Measurements from ENCODE around the gene CD276. TPM values are rescaled to one million over a fixed set of nuclear protein-coding genes. Genes with fewer than 3 reads are reported as not detected.
A peak's percentile ranks its signal among the peaks of the same experiment; 100 is the strongest.
"Not testable (repeated sequence)": the region's sequence is repeated elsewhere in the genome, so short reads cannot be mapped to it uniquely, and the experiment has no call there.

Gene CD276
- total RNA-seq, 1 donor from 2014 or later: 21.4 TPM

DNA sequence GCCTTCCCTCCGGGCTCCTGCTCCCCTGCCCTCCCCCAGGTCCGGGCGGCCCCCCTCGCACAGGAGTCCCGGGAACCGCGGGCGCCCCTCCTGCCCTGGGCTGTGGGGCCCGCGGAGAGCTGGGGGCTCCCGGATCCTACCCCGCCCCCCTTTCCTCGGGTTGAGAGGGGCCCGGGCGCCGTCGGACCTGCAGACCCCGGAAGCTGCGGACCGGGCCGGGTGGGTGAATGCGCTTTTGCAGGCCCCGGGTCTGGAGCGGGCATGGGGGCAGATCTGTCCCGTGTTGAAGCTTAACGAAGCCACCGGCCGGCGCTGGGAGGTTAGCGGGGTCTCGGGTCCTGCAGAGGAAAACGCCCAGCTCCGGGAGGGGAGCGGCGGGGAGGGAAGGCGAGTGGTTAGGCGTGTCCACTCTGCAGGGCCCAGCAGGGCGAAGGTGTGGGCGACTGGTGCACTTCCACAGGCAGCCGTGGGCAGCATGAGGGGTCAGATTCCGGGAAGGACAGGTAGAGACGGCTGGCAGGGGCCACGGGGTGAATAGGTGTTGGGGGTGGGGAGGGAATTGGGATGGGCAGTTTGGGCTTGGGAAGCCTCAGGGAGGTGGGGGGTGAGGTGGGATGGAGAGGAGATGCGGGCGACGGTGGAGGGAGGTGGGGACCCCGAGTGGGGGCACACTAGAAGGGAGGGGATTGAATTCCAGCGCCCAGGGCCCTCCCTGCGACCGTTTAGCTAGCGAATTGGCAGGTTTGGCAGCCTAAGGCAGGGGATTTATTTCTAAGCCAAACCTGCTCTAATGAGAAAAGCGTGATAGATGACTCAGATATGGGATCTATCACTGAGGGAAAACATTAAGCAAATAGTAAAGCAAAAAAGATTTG is 635 bp downstream of the CD276 start:
- peak; percentile 33 to 53 for DNase-seq (ENCODE audit: low read depth in 2 of 2)

DNA sequence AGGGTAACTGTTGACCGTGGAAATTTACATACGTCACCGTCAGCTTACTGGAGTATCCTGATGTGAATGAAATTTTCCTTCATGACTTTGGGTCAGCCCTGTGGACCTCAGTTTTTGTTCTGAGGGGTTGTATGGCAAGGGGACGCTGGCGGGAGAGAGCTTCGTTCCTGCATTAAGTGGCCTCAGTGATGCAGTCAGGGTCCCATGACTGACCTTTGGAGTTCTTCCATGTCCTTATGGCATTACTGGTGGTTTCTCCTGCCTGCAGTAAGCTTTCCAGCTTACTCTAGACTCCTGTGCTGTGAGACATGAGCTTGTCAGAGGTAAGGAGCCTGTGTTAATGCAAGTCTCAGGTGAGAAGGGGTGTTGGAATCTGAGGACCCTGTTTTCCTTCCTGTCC is 1.8 kb downstream of the CD276 start:
- DNase-seq (ENCODE audit: low read depth in 2 of 2): no peak

DNA sequence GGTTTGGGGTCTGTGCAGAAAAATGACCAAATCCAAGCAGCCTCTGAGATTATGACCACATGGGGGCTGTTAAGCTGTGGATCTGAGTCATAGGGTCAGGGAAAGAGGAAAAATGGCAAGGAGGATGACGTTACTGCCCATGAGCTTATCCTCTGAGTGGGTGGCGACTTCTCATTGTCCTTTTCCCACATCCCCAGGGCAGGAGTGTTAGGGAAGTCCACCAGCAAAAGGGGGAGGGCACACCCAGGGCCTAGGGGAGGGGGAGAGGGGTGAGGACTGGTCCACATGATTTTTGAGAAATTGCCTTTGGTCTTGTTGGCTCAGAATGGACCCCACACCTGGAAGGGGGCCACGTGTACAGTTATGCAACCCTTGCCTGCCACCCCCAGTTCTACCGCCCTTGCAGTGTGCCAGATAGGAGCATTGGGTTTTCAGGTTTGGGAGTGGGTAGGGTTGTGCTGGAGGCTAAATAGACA is 2.6 kb downstream of the CD276 start:
- DNase-seq (ENCODE audit: low read depth in 2 of 2): peak; percentile 23 to 92

DNA sequence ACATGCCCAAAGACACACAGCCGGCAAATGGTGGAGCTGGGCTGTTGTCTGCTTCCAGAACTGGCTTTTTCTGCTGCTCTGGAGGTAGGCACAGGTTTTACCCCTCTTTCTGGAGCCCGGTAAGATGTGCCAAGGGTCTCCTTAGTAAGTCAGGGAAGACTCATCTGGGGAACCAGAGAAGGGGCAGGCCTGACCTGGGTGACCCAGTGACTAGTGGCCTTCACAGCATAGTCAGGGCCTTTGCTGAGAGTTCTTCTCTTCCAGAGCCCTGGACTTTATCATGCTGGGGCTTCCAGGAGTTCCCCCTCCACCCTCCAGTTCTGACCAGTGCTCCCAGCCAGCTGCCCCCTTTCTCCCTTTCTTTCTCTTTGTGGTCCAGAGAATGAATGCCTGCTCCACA is 3.2 kb downstream of the CD276 start:
- no peak for DNase-seq (ENCODE audit: low read depth in 2 of 2)

DNA sequence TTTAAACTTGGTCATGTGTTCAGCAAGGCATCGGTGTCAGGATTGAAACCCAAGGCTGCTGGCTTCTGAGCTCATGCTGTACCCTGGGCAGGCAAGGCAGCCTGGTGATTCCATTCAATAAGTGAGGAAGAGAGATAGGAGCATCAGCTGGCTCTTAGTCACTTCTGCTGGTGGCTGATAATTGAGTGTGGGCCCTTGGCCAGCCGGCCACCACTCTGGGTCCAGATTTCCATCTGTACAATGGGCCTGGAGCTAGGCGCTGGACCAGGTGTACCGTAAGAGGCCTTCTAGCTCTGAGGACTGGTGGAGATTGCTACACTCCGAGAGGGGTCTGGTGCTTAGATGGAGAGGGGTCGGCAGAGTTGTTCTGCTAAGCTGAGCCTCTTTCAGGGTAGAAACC is 4.3 kb downstream of the CD276 start:
- peak; percentile 33 to 57 for DNase-seq (ENCODE audit: low read depth in 2 of 2)

DNA sequence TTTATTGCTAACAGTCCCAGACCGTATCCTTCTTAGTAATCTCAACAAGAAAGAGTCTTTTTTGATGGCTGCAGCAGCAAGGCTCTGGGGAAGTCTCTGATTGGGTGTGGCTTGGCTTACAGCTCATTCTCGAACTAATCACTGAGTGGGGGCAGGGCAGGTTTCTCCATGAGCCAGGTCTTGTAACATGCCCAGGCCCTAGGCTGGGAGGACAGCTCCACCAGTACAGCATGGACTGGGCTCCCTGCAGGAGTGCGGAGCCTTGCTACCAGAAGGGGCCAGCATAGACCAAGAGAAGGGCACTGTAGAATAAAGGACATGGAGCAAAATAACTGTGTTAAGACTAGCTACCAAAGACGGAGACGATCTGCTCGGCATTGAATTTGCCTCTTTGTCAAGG is 7.2 kb downstream of the CD276 start:
- peak in 1 of 2 donors; percentile 68 for DNase-seq (ENCODE audit: low read depth in 2 of 2)

DNA sequence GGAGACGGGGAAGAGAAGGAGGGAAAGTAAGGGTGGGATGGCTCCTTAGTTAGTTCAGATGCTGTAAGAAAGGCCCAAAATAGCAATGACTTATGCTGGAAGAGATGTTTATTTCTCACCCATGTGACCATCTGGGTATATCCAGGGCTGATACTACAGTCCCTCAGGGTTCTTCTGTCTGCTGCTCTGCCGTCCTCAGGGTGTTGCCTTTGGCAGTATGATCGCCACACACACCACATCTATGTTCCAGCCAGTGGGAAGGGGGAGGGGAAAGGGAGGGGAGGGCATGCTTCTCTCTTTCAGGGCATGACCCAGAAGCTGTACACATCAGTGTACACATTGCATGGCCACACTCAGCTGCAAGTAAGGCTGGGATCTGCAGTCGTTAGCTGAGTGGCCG is 10.2 kb downstream of the CD276 start:
- DNase-seq (ENCODE audit: low read depth in 2 of 2): no peak

DNA sequence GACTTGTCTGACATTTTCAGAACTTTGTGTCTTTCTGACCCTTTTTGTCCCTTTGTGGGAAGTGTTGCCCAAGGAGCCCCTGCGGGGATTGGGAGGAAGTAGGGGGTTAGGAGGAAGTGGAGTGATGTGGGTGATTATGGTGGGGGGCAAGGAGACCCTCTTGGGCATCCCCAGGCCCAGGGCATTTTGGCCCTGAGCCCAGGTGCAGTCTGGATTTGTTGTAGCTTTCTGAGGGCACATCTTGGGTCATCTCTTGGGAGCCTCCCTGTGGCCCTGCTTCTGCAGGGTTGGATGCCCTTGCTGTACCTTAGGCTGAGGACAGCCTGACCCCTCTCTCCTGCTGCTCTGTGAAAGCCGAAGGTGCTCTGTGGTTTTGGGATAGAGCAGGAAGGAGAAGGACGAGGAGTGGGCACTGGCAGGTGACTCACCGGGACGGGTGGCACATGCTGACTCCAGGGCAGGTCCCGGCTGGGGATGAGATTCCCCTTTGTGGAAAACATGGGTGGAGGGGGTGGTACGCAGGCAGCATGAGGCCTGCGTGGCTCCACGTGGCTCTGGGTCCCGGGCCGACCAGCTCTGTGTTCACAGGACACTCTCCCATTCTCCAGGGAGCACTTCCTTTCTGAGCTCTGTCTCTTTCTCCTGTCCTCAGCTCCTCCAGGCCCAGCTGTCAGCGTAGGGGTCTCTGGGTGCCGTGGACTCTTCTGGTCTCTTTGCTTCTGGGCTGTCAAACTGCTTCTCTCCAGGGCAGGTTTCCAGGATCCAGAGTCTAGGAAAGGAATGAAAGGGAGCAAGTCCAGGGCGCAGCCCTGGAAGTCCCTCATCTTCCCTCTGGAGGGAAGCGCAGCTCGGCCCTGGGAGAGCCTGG is 11.8 kb downstream of the CD276 start:
- no peak for DNase-seq (ENCODE audit: low read depth in 2 of 2)

DNA sequence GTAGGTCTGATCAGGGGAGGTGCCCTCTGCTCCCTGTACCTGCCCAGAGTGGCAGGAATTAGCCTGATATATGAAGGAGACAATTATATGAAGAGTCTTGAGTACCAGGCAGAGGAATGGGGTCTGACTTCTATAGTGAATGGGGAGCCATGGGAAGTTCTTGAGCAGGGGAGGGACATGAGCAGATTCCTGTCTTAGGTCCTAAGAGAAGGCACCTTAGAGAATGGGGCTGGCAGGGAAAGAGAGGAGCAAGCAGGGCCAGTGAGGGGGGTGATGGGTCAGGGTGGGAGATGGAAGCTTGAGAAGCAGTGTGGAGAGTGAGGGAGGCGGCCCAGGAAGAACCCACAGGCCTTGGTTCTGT is 12.4 kb downstream of the CD276 start:
- no peak for DNase-seq (ENCODE audit: low read depth in 2 of 2)

DNA sequence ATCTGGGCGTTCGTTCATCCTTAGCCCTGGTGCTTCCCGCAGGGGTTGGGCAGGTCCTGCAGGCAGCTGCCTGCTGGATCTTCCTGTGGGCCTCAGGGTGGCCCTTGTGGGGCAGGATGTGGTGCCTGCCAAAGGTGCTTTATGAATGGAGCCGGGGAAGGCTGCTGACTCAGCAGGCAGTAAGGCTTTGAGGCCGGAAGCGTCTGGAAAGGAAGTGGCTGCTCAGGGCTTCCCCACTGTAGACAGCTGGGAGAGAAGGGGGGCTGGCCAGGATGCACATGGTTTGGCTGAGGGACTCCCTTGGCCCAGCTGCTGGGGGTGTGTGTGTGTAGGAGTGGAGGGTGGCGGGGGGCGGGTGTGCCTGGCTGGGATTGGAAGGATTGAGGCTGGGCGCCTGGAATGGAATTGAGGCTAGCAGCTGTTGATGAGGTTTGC is 12.9 kb downstream of the CD276 start:
- DNase-seq (ENCODE audit: low read depth in 2 of 2): peak; percentile 88 to 99

DNA sequence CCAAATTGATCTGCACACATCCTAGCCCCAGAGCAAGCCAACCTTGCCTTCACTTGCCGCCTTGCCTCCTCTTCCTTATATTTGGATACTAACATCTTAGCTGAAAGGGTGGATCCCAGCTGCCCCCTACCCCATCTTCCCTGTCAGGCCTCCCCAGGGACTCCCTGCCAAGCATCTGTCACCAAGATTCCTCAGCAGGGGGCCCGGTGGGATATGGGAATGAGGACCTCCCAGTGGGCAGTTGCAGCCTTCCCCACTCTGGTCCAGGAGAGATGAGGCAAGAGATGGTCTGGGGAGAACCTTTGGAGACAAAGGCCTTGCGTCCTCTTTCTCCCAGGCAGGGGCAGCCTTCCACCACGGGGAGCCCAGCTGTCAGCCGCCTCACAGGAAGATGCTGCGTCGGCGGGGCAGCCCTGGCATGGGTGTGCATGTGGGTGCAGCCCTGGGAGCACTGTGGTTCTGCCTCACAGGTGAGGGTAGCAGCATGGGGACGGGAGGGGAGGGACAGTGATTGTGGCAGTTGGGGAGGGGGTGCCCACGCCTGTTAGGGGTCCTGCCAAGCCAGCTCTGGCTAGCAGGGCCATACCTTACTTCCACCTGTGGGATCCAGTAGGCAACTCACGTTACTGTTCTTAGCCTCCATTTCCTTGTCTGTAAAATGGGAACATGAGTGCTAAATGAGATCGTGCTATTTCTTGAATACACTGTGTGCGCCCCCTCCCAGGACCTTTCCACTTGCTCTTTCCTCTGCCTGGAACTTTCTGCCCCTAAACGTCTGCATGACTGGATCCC is 15.3 kb downstream of the CD276 start:
- DNase-seq (ENCODE audit: low read depth in 2 of 2): no peak

DNA sequence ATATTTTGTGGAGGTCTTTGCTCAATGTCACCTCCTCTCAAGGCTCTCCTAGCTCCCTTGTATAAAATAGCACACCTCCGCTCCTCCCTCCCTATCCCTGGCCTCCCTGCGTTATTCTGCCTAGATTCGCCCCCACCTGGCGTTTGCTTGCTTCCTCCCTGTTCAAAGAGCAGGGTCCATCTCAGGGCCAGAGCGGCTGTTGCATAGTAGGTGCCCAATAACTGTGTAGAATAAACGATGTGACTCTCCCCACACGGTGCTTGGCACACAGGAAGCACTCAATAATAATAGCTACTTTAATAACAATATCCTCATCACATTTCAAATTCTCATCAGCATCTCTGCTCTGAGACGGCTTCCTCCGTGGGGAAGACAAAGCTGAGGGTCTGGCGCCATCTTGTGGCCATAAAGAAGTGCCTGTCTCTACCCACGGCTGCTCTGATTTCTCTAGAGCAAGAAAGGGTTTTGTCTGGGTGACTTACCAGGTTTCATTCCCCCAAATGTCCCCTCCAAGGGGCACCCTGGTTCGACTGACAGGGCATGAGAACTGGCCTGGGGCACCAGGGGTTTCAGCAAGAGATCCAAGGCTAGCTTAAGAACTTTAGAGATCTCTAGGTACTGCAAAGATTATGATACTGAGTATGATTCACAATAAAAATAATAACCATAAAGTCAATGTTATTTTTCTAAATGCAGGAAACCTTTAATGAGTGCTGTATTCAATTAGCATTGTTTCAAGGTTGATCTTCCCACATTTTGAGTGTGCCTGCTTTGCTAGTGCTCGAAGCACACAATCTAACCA is 16.1 kb downstream of the CD276 start:
- peak; percentile 84 to 89 for DNase-seq (ENCODE audit: low read depth in 2 of 2)

DNA sequence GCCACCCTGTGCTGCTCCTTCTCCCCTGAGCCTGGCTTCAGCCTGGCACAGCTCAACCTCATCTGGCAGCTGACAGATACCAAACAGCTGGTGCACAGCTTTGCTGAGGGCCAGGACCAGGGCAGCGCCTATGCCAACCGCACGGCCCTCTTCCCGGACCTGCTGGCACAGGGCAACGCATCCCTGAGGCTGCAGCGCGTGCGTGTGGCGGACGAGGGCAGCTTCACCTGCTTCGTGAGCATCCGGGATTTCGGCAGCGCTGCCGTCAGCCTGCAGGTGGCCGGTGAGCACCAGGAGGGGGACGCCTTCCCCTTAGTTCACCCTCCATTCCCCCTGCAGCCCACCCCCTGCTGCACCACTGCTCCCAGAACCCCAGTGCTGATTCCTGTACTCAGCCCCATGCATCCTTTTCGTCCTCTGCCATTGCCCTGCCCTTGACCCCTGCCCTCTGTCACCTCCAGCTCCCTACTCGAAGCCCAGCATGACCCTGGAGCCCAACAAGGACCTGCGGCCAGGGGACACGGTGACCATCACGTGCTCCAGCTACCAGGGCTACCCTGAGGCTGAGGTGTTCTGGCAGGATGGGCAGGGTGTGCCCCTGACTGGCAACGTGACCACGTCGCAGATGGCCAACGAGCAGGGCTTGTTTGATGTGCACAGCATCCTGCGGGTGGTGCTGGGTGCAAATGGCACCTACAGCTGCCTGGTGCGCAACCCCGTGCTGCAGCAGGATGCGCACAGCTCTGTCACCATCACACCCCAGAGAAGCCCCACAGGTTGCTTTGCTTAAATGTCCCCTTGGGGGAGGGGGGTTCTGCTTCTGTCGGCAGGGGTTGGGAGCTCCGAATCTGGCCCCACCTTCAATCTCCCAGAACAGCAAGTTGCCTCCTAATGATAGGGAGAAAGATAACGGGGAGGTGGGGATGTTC is 18.4 kb downstream of the CD276 start:
- DNase-seq (ENCODE audit: low read depth in 2 of 2): not testable (repeated sequence)

DNA sequence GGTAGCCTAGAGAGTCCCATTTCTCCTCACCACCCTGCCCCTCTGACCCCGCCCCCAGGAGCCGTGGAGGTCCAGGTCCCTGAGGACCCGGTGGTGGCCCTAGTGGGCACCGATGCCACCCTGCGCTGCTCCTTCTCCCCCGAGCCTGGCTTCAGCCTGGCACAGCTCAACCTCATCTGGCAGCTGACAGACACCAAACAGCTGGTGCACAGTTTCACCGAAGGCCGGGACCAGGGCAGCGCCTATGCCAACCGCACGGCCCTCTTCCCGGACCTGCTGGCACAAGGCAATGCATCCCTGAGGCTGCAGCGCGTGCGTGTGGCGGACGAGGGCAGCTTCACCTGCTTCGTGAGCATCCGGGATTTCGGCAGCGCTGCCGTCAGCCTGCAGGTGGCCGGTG is 19.4 kb downstream of the CD276 start:
- not testable (repeated sequence) for DNase-seq (ENCODE audit: low read depth in 2 of 2)

DNA sequence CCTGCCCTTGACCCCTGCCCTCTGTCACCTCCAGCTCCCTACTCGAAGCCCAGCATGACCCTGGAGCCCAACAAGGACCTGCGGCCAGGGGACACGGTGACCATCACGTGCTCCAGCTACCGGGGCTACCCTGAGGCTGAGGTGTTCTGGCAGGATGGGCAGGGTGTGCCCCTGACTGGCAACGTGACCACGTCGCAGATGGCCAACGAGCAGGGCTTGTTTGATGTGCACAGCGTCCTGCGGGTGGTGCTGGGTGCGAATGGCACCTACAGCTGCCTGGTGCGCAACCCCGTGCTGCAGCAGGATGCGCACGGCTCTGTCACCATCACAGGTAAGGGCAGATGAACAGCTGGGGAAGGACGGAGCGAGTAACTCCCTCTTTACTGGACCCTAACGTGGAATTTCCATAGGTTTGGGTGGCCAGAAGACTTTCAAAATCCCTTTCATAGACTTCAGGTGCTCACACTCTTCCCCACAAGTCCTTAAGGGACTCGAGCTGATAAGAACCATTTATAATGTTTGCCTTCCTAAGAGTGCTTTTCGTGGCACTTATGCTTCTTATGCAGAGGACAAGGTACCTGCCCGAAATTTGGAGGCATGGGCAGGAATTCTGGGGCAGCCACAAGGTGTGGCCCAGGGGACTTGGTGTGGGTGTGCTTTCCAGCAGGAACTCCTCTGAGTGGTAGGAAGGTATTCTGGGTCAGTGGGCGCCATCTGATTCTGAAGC is 20.1 kb downstream of the CD276 start:
- DNase-seq (ENCODE audit: low read depth in 2 of 2): not testable (repeated sequence)

DNA sequence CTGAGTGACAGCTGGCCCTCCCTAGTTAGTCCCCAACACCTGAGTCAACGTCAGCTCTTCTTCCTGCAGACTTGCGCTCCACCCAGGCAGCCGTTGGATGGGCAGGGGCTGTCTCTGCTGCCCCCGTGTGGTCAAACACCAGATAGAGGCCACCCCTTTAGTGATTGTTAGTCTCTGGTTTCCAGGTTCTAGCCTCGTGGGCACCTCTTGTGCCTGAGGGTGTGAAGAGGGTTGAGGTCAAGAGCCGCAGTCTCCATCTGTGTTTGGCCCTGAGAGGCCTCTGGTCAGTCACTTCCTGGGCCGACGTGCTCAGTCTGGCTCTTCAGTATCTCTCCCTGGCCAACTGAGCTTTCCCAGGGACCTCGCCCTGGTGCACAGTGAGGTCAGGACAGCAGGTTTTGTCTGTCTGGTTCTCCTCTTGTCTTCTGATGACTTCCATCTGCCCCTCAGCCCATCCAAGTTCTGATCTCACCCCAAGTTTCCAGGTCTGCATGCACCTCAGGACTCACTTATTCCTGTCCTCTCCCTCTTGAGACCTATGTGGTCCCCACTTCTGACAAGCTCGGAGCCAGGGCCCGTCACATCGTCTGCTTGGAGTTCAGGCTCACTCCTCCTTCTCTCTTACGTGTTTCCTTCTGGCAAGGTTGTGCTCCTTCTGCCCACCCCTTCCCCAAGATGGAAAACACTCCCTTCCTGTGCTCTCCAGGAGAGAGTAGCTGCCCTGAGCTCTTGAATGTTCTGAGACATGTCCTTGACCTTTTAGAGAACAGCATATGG is 20.9 kb downstream of the CD276 start:
- DNase-seq (ENCODE audit: low read depth in 2 of 2): peak; percentile 65 to 72

DNA sequence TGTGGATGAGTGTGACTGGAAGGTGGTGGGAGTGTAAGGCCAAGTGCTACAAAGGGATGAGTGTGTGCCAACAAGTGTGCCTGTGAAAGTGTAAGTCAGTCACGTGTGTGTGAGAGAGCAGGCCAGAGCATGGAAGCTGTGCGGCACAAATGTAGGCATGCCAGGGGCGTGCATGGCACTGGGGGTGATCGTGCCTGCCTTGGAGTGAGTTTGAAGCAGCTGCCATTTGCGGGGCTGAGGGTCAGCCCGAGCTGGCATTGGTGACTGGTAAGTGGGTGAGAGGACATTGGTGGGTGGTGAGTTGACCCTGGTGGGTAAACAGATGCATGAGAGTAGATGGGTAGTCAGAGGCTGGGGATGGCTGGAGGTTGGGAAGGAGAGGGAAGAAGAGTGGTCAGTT is 24.5 kb downstream of the CD276 start:
- DNase-seq (ENCODE audit: low read depth in 2 of 2): no peak

DNA sequence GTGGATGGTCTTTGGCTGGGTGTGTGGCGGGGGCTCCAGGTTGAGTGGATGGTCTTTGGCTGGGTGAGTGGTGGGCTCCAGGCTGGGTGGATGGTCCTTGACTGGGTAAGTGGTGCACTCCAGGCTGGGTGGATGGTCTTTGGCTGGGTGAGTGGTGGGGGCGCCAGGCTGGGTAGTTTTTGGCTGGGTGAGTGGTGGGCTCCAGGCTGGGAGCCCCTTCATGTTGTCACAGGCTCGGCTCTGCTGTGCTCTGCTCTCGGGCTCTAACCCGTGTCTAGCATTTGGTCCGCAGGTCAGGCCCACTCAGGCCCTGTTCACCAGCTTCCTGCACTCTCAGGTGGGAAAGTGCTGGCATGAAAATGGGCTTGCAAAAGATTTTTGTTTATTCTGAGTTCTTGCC is 25.1 kb downstream of the CD276 start:
- DNase-seq (ENCODE audit: low read depth in 2 of 2): no peak

Data from lung microvascular endothelial cell (primary cell).